ENCODE data around the gene RAB4A. TPM values are rescaled to one million over a fixed set of nuclear protein-coding genes. Genes with fewer than 3 reads are reported as not detected.

Gene RAB4A
- polyA plus RNA-seq, 2 of the 4 experiments (the other 2 are of a cell fraction): 31.5 to 38.4 TPM

- 0 out of 3 replicates have a peak, but pooled peaks cover 8% of the 10 kb centered on the region for H3K4me1 ChIP-seq
- no peak for DNase-seq (ENCODE audit: low read depth in 1 of 2, low spot score in 1 of 2)
- no peak overlapping the region for H3K27ac ChIP-seq
- no peak for FAIRE-seq
- POLR2A ChIA-PET: no interaction called here
- ATAC-seq: no peak
- TF ChIP-seq FOSB (CRISPR knock-in tag; IDR thresholded peaks at IDR 0.05): no peak
- 90% methylated on average over 3 of the region's 3 CpGs for WGBS (ENCODE audit: missing lambda C conversion rate)
- no peak overlapping the region for H3K4me2 ChIP-seq
- peaks cover 15% of the 10 kb centered on the region; the same call in 2 of the 3 replicates for H3K9me3 ChIP-seq
- CTCF ChIA-PET: interaction anchor here (1.2 kb wide), 1 partner anchor 146 kb away, joined by 3 read pairs; no protein-coding TSS in a partner anchor
- H3K4me3 ChIP-seq: no peak overlapping the region
Observed at GRCh38 chr1:229336345-229336744, 65.4 kb downstream of the RAB4A start.

DNA sequence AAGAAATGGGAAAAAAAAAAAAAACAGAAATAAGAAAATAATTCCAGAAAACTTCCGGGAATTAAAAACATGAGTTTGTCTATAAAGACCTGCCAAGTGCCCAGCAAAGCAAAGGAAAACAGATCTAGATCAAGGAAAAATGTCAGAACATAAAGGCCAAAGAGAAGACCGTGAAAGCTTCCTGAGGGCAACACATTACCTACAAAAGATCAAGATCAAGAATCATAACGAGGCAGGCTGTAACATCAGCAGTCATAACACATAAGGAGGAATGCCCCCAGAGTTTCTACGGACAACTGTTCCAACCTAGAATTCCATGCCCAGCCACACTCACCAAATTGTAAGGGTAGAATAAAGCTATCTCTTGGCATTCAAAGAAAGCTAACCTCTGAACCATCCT lies 68.2 kb downstream of the RAB4A start:
- POLR2A ChIA-PET: interaction anchor here (0.7 kb wide), 1 partner anchor 17 kb away, joined by 11 read pairs; no protein-coding TSS in a partner anchor
- FAIRE-seq: no peak

GRCh38 chr1:229339520-229339919 lies 68.6 kb downstream of the RAB4A start:
- no peak overlapping the region for H3K4me2 ChIP-seq
- POLR2A ChIA-PET: no interaction called here
- TF ChIP-seq, protein P1, sequence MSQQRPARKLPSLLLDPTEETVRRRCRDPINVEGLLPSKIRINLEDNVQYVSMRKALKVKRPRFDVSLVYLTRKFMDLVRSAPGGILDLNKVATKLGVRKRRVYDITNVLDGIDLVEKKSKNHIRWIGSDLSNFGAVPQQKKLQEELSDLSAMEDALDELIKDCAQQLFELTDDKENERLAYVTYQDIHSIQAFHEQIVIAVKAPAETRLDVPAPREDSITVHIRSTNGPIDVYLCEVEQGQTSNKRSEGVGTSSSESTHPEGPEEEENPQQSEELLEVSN (IDR thresholded peaks at IDR 0.05; ENCODE audit: borderline replicate concordance, low read depth): no peak
- TF ChIP-seq SREBF2 (IDR thresholded peaks at IDR 0.05): no peak
- TF ChIP-seq, protein P2, sequence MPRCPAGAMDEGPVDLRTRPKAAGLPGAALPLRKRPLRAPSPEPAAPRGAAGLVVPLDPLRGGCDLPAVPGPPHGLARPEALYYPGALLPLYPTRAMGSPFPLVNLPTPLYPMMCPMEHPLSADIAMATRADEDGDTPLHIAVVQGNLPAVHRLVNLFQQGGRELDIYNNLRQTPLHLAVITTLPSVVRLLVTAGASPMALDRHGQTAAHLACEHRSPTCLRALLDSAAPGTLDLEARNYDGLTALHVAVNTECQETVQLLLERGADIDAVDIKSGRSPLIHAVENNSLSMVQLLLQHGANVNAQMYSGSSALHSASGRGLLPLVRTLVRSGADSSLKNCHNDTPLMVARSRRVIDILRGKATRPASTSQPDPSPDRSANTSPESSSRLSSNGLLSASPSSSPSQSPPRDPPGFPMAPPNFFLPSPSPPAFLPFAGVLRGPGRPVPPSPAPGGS (IDR thresholded peaks at IDR 0.05): no peak
- TF ChIP-seq ZSCAN20 (CRISPR knock-in tag; IDR thresholded peaks at IDR 0.05): no peak

More for the DNA sequence above, 68.2 kb downstream of the RAB4A start:
- H3K27ac ChIP-seq: no peak overlapping the region
- H3K4me1 ChIP-seq: 0 out of 3 replicates have a peak, but pooled peaks cover 8% of the 10 kb centered on the region
- no peak for ATAC-seq
- 94% methylated on average over 4 of the region's 4 CpGs for WGBS (ENCODE audit: missing lambda C conversion rate)
- no peak for DNase-seq (ENCODE audit: low read depth in 1 of 2, low spot score in 1 of 2)
- H3K4me2 ChIP-seq: no peak overlapping the region
- H3K4me3 ChIP-seq: no peak overlapping the region
- no peak for TF ChIP-seq ZNF302 (CRISPR knock-in tag; IDR thresholded peaks at IDR 0.05)
- TF ChIP-seq CHD2 (IDR thresholded peaks at IDR 0.05; ENCODE audit: low read length, partially characterized antibody): no peak
- no peak for TF ChIP-seq MAZ (IDR thresholded peaks at IDR 0.05; ENCODE audit: borderline replicate concordance, low read depth, low read length)
- TF ChIP-seq HOXA7 (CRISPR knock-in tag; IDR thresholded peaks at IDR 0.05): no peak
- TF ChIP-seq PHF8 (IDR thresholded peaks at IDR 0.05; ENCODE audit: borderline replicate concordance, low read depth): no peak
- TF ChIP-seq, protein P1 (IDR thresholded peaks at IDR 0.05; ENCODE audit: borderline replicate concordance, low read depth): no peak
- TF ChIP-seq BHLHE40 (IDR thresholded peaks at IDR 0.05; ENCODE audit: low read depth, low read length): no peak
- no peak for TF ChIP-seq RNF2 (IDR thresholded peaks at IDR 0.05; ENCODE audit: borderline replicate concordance, low read depth)
- no peak for TF ChIP-seq EHMT2 (IDR thresholded peaks at IDR 0.05; ENCODE audit: low read depth)
- TF ChIP-seq HOXB5 (CRISPR knock-in tag; IDR thresholded peaks at IDR 0.05): no peak
- TF ChIP-seq, protein P3, sequence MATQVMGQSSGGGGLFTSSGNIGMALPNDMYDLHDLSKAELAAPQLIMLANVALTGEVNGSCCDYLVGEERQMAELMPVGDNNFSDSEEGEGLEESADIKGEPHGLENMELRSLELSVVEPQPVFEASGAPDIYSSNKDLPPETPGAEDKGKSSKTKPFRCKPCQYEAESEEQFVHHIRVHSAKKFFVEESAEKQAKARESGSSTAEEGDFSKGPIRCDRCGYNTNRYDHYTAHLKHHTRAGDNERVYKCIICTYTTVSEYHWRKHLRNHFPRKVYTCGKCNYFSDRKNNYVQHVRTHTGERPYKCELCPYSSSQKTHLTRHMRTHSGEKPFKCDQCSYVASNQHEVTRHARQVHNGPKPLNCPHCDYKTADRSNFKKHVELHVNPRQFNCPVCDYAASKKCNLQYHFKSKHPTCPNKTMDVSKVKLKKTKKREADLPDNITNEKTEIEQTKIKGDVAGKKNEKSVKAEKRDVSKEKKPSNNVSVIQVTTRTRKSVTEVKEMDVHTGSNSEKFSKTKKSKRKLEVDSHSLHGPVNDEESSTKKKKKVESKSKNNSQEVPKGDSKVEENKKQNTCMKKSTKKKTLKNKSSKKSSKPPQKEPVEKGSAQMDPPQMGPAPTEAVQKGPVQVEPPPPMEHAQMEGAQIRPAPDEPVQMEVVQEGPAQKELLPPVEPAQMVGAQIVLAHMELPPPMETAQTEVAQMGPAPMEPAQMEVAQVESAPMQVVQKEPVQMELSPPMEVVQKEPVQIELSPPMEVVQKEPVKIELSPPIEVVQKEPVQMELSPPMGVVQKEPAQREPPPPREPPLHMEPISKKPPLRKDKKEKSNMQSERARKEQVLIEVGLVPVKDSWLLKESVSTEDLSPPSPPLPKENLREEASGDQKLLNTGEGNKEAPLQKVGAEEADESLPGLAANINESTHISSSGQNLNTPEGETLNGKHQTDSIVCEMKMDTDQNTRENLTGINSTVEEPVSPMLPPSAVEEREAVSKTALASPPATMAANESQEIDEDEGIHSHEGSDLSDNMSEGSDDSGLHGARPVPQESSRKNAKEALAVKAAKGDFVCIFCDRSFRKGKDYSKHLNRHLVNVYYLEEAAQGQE (IDR thresholded peaks at IDR 0.05): no peak
- no peak for TF ChIP-seq CBX8 (IDR thresholded peaks at IDR 0.05)
- no peak for TF ChIP-seq NR3C1 (IDR thresholded peaks at IDR 0.05)
- TF ChIP-seq, protein P4, sequence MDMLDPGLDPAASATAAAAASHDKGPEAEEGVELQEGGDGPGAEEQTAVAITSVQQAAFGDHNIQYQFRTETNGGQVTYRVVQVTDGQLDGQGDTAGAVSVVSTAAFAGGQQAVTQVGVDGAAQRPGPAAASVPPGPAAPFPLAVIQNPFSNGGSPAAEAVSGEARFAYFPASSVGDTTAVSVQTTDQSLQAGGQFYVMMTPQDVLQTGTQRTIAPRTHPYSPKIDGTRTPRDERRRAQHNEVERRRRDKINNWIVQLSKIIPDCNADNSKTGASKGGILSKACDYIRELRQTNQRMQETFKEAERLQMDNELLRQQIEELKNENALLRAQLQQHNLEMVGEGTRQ (IDR thresholded peaks at IDR 0.05): no peak
- TF ChIP-seq, protein P5, sequence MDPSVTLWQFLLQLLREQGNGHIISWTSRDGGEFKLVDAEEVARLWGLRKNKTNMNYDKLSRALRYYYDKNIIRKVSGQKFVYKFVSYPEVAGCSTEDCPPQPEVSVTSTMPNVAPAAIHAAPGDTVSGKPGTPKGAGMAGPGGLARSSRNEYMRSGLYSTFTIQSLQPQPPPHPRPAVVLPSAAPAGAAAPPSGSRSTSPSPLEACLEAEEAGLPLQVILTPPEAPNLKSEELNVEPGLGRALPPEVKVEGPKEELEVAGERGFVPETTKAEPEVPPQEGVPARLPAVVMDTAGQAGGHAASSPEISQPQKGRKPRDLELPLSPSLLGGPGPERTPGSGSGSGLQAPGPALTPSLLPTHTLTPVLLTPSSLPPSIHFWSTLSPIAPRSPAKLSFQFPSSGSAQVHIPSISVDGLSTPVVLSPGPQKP (IDR thresholded peaks at IDR 0.05; ENCODE audit: low read depth, low read length): no peak
- CTCF ChIA-PET: interaction anchor here (1.6 kb wide), 1 partner anchor 23 kb away, joined by 4 read pairs; no protein-coding TSS in a partner anchor
- peaks cover 8% of the 10 kb centered on the region; the same call in 2 of the 3 replicates for H3K9me3 ChIP-seq

More at GRCh38 chr1:229339520-229339919, 68.6 kb downstream of the RAB4A start:
- ATAC-seq (no peak), FAIRE-seq (no peak), DNase-seq (ENCODE audit: low read depth in 1 of 2, low spot score in 1 of 2) (no peak)
- Histone ChIP-seq H3K27ac (no peak overlapping the region), H3K4me1 (0 out of 3 replicates have a peak, but pooled peaks cover 8% of the 10 kb centered on the region), H3K9me3 (peaks cover 4% of the 10 kb centered on the region; the same call in 2 of the 3 replicates), H3K4me3 (no peak overlapping the region)
- 90% methylated on average over 3 of the region's 3 CpGs for WGBS (ENCODE audit: missing lambda C conversion rate)
- CTCF ChIA-PET: interaction anchor here (1.6 kb wide), 1 partner anchor 23 kb away, joined by 4 read pairs; no protein-coding TSS in a partner anchor

All from A549 (cell line).